Activated CD8-positive, alpha-beta memory T cell treated with anti-CD3 and anti-CD28 coated beads for 4 hours (primary cell): Measurements from ENCODE around the gene FANK1.

Experiments
- DNase-seq, 2 donors: peaks; one replicate each; pipeline ENCODE4 v3.0.0-alpha.2; 2020; ENCODE audit warnings: low read depth in 2 of 2

The FANK1 gene

GRCh38 chr10:125896088-125896934 lies at the start of gene FANK1:
FANK1 (plus strand) TSS chr10:125896564; CDS start chr10:125896643, 79 bp downstream.
- peak; percentile 58 to 61 for DNase-seq

GRCh38 chr10:125846894-125847293 lies 49.5 kb upstream of the FANK1 start:
- DNase-seq = no peak

- no peak for DNase-seq
Observed at GRCh38 chr10:125848371-125848770, 48.0 kb upstream of the FANK1 start.

GRCh38 chr10:125848857-125849256 lies 47.5 kb upstream of the FANK1 start:
- no peak for DNase-seq

GRCh38 chr10:125849448-125849847 lies 46.9 kb upstream of the FANK1 start:
- DNase-seq = no peak

- DNase-seq = no peak
Observed at GRCh38 chr10:125850766-125851731, 45.3 kb upstream of the FANK1 start.

GRCh38 chr10:125852487-125852886 lies 43.9 kb upstream of the FANK1 start:
- no peak for DNase-seq

GRCh38 chr10:125857185-125857760 lies 39.1 kb upstream of the FANK1 start:
- DNase-seq = no peak

GRCh38 chr10:125859128-125859817 lies 37.1 kb upstream of the FANK1 start:
- DNase-seq = no peak

- DNase-seq = no peak
Observed at GRCh38 chr10:125865120-125865519, 31.2 kb upstream of the FANK1 start.

GRCh38 chr10:125866421-125867029 lies 29.8 kb upstream of the FANK1 start:
- no peak for DNase-seq

GRCh38 chr10:125868372-125868975 lies 27.9 kb upstream of the FANK1 start:
- DNase-seq = no peak

- DNase-seq = no peak
Observed at GRCh38 chr10:125871338-125871737, 25.0 kb upstream of the FANK1 start.

- no peak for DNase-seq
Observed at GRCh38 chr10:125878957-125879835, 17.2 kb upstream of the FANK1 start.

GRCh38 chr10:125880719-125881118 lies 15.6 kb upstream of the FANK1 start:
- no peak for DNase-seq

- DNase-seq = no peak
Observed at GRCh38 chr10:125881192-125881591, 15.2 kb upstream of the FANK1 start, which contains the start of gene DHX32. DHX32 (minus strand) TSS chr10:125881292; CDS start chr10:125880824, 468 bp downstream.

- DNase-seq = no peak
Observed at GRCh38 chr10:125882596-125882995, 13.8 kb upstream of the FANK1 start.

GRCh38 chr10:125883211-125883610 lies 13.2 kb upstream of the FANK1 start:
- DNase-seq = no peak

GRCh38 chr10:125886914-125887512 lies 9.4 kb upstream of the FANK1 start:
- no peak for DNase-seq
